OCI-LY3 (cell line): ENCODE results near the gene IL17B.
A peak's percentile ranks its signal among the peaks of the same experiment; 100 is the strongest.

Source experiments
- H2AFZ ChIP-seq: fragments of 200-600, 300-600 bp; shearing (Covaris generic); 2 replicates; pipeline ENCODE4 v1.6.0; 2014; ENCODE audit warnings: antibody characterized with exemption, low read depth, low read length
- H3K27ac ChIP-seq: fragments of 200-600, 300-600 bp; sonication (generic); 2 replicates; pipeline ENCODE4 v1.5.1; 2014; ENCODE audit warnings: mild to moderate bottlenecking, low read length, moderate library complexity, mixed read lengths
- H3K27me3 ChIP-seq: fragments of 200-600, 300-600 bp; sonication (generic); 2 replicates; pipeline ENCODE4 v1.6.1; 2014; ENCODE audit warnings: low read depth, low read length, mixed read lengths
- H3K36me3 ChIP-seq: fragments of 200-600, 300-600 bp; sonication (generic); replicated peaks from 2 replicates; pipeline ENCODE3; 2014; ENCODE audit warnings: low read depth, low read length, mixed read lengths
- H3K4me1 ChIP-seq: fragments of 300-600, 200-600 bp; sonication (generic); 2 replicates; pipeline ENCODE4 v1.6.1; 2014; ENCODE audit warnings: low read length, mixed read lengths
- H3K4me2 ChIP-seq: fragments of 200-600, 300-600 bp; sonication (generic); 2 replicates; pipeline ENCODE4 v1.6.1; 2014; ENCODE audit warnings: low read length, mixed read lengths
- H3K4me3 ChIP-seq: fragments of 300-600, 200-600 bp; sonication (generic); 2 replicates; pipeline ENCODE4 v1.5.1; 2014; ENCODE audit warnings: antibody characterized with exemption, mild to moderate bottlenecking, low read length, moderate library complexity
- H3K79me2 ChIP-seq: fragments of 300-600, 200-600 bp; shearing (Covaris generic); 2 replicates; pipeline ENCODE4 v1.6.1; 2014; ENCODE audit warnings: mild to moderate bottlenecking, low read length, mixed read lengths
- H3K9ac ChIP-seq: fragments of 300-600, 200-600 bp; shearing (Covaris generic); 2 replicates; pipeline ENCODE4 v1.6.0; 2014; ENCODE audit warnings: mild to moderate bottlenecking, low read length, moderate library complexity
- H3K9me3 ChIP-seq: fragments of 200-600, 300-600 bp; shearing (Covaris generic); 2 replicates; pipeline ENCODE4 v1.6.1; 2014; ENCODE audit warnings: low read length, mixed read lengths; ENCODE audit not compliant: insufficient read depth
- H4K20me1 ChIP-seq: fragments of 200-600, 300-600 bp; sonication (generic); 2 replicates; pipeline ENCODE4 v1.6.1; 2016; ENCODE audit warnings: low read length, mixed read lengths; ENCODE audit not compliant: insufficient read depth
- CTCF ChIP-seq: fragments of 200-600, 300-600 bp; sonication (generic); IDR thresholded peaks from 2 replicates; pipeline ENCODE4 v1.5.1; 2014; ENCODE audit warnings: antibody characterized with exemption, low read length, low read depth
- EZH2phosphoT487 ChIP-seq: fragments of 200-600 bp; shearing (Covaris generic); IDR thresholded peaks from 2 replicates; pipeline ENCODE4 v1.6.1; 2018; ENCODE audit warnings: antibody characterized with exemption, mixed run types, low read depth

IL17B gene

GRCh38 chr5:149348518-149348917, 30.6 kb downstream of the IL17B start:
- no peaks in the 10 kb centered on the region for H4K20me1 ChIP-seq
- no peak overlapping the region for H3K4me3 ChIP-seq
- no peaks in the 10 kb centered on the region for H3K9me3 ChIP-seq
- H2AFZ ChIP-seq, result no peak overlapping the region
- no peak overlapping the region for H3K27ac ChIP-seq
- no peak overlapping the region for H3K9ac ChIP-seq
- no peak overlapping the region for H3K4me2 ChIP-seq
- TF ChIP-seq CTCF (no peak), EZH2phosphoT487 (no peak)
- no peaks in the 10 kb centered on the region for H3K27me3 ChIP-seq
- peaks cover 55% of the 10 kb centered on the region for H3K36me3 ChIP-seq
- peaks cover 46% of the 10 kb centered on the region for H3K79me2 ChIP-seq
- H3K4me1 ChIP-seq, result peaks cover 12% of the 10 kb centered on the region

DNA sequence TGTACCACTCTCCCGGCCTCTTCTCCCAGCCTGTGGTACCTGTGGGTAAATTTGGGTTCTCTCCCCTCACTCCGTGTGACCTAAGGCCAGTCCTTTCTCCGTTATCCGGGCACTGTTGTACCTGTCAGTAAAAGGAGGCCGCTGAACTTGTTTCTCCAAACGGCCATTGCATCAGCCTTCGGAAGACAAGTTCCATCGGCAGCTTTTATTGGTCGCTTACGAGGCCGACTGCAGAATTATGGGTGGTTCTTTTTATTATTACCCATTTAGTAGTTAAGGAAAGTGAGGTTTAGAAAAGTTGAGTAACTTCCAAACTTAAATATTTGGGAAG, 33.2 kb downstream of the IL17B start:
- peak overlapping the region; percentile 69 for H3K27ac ChIP-seq
- H3K4me3 ChIP-seq, result peak overlapping the region; percentile 99
- H3K27me3 ChIP-seq, result no peaks in the 10 kb centered on the region
- H3K9ac ChIP-seq, result peak overlapping the region; percentile 98
- no peaks in the 10 kb centered on the region for H4K20me1 ChIP-seq
- peaks cover 35% of the 10 kb centered on the region for H3K36me3 ChIP-seq
- TF ChIP-seq EZH2phosphoT487 (no peak), CTCF (no peak)
- H3K79me2 ChIP-seq, result peaks cover 45% of the 10 kb centered on the region
- peak overlapping the region; percentile 85 for H3K4me2 ChIP-seq
- H2AFZ ChIP-seq, result no peak overlapping the region
- H3K4me1 ChIP-seq, result peaks cover 12% of the 10 kb centered on the region
- H3K9me3 ChIP-seq, result no peaks in the 10 kb centered on the region

- Histone ChIP-seq H3K9me3 (no peaks in the 10 kb centered on the region), H2AFZ (peak within 1 kb of the TSS; percentile 96), H3K4me3 (peak within 1 kb of the TSS; percentile 99), H3K27ac (peak within 1 kb of the TSS; percentile 69), H3K9ac (peak within 1 kb of the TSS; percentile 98), H3K79me2 (peaks cover 41% of the 10 kb centered on the region), H3K27me3 (no peaks in the 10 kb centered on the region), H3K4me2 (peak within 1 kb of the TSS; percentile 85), H3K4me1 (peaks cover 12% of the 10 kb centered on the region), H4K20me1 (no peaks in the 10 kb centered on the region), H3K36me3 (peaks cover 30% of the 10 kb centered on the region)
- TF ChIP-seq EZH2phosphoT487, result no peak
- TF ChIP-seq CTCF, result no peak
Observed at GRCh38 chr5:149345147-149345891, 33.8 kb downstream of the IL17B start, which contains the start of gene GRPEL2. Gene GRPEL2 (plus strand): TSS chr5:149345499. CDS start chr5:149345540, 41 bp downstream.

GRCh38 chr5:149344151-149344550, 34.9 kb downstream of the IL17B start:
- H3K27ac ChIP-seq, result no peak overlapping the region

More at GRCh38 chr5:149344151-149344550, 34.9 kb downstream of the IL17B start:
- no peaks in the 10 kb centered on the region for H4K20me1 ChIP-seq
- H3K79me2 ChIP-seq, result peaks cover 35% of the 10 kb centered on the region
- TF ChIP-seq CTCF (no peak), EZH2phosphoT487 (no peak)
- peak overlapping the region; percentile 99 for H3K4me3 ChIP-seq
- no peak overlapping the region for H2AFZ ChIP-seq
- H3K36me3 ChIP-seq, result peaks cover 19% of the 10 kb centered on the region
- H3K4me2 ChIP-seq, result peak overlapping the region; percentile 68
- H3K9me3 ChIP-seq, result no peaks in the 10 kb centered on the region
- H3K9ac ChIP-seq, result no peak overlapping the region; the same call in 1 of the 2 replicates
- H3K27me3 ChIP-seq, result no peaks in the 10 kb centered on the region
- H3K4me1 ChIP-seq, result peaks cover 12% of the 10 kb centered on the region
